CD1c-positive myeloid dendritic cell (primary cell): ENCODE data around the gene RNF31.
A peak's percentile ranks its signal among the peaks of the same experiment; 100 is the strongest.

Experiments
- DNase-seq: peaks from one replicate; pipeline ENCODE4 v3.0.0-alpha.2; 2016; ENCODE audit errors: extremely low spot score

RNF31 gene

GRCh38 chr14:24137529-24138395, 9.5 kb upstream of the RNF31 start:
- no peak for DNase-seq

- DNase-seq: no peak
Observed at GRCh38 chr14:24138396-24139271, 8.7 kb upstream of the RNF31 start.

GRCh38 chr14:24139272-24139934, 7.9 kb upstream of the RNF31 start:
- no peak for DNase-seq

GRCh38 chr14:24141097-24141880, 6.0 kb upstream of the RNF31 start, which contains the start of gene EMC9:
Gene EMC9, minus strand, starts transcription at chr14:24141591. Its CDS starts 287 bp downstream, at chr14:24141304.
- DNase-seq: peak; percentile 100

- no peak for DNase-seq
Observed at GRCh38 chr14:24143511-24143910, 3.8 kb upstream of the RNF31 start.

- DNase-seq: no peak
Observed at GRCh38 chr14:24144451-24144850, 2.8 kb upstream of the RNF31 start.

GRCh38 chr14:24145219-24145618, 2.1 kb upstream of the RNF31 start:
- DNase-seq: no peak

- peak; percentile 36 for DNase-seq
Observed at GRCh38 chr14:24145690-24146452, 1.4 kb upstream of the RNF31 start.

- DNase-seq: peak; percentile 93
Observed at GRCh38 chr14:24146453-24146977, 783 bp upstream of the RNF31 start, which contains the start of gene PSME2. Gene PSME2, minus strand, starts transcription at chr14:24146610. Its CDS starts 29 bp downstream, at chr14:24146581.

- no peak for DNase-seq
Observed at GRCh38 chr14:24147761-24148428, 597 bp downstream of the RNF31 start.

- no peak for DNase-seq
Observed at GRCh38 chr14:24149302-24149969, 2.1 kb downstream of the RNF31 start.

GRCh38 chr14:24150061-24150460, 2.8 kb downstream of the RNF31 start:
- no peak for DNase-seq

- no peak for DNase-seq
Observed at GRCh38 chr14:24150567-24150966, 3.3 kb downstream of the RNF31 start.

GRCh38 chr14:24150993-24151392, 3.7 kb downstream of the RNF31 start:
- DNase-seq: no peak

- DNase-seq: no peak
Observed at GRCh38 chr14:24151404-24152080, 4.2 kb downstream of the RNF31 start.

- no peak for DNase-seq
Observed at GRCh38 chr14:24155100-24155499, 7.8 kb downstream of the RNF31 start.

- no peak for DNase-seq
Observed at GRCh38 chr14:24156840-24157239, 9.5 kb downstream of the RNF31 start.

- DNase-seq: no peak
Observed at GRCh38 chr14:24157331-24157730, 10.0 kb downstream of the RNF31 start.
